ENCODE measurements around the gene UQCRC2.
A peak's percentile ranks its signal among the peaks of the same experiment; 100 is the strongest.
"Not testable (repeated sequence)": the region's sequence is repeated elsewhere in the genome, so short reads cannot be mapped to it uniquely, and the experiment has no call there.

UQCRC2 gene
- 122 to 173 (median 151) reads per million in 4 experiments for total RNA-seq

- DNase-seq = peak; percentile 81
Measured at GRCh38 chr16:21952793-21953540, at the start of gene UQCRC2. UQCRC2 (plus strand) TSS chr16:21953361; CDS start chr16:21953424, 63 bp downstream.

- DNase-seq = not testable (repeated sequence)
Measured at GRCh38 chr16:21932650-21933049, 20.5 kb upstream of the UQCRC2 start.

GRCh38 chr16:21933316-21933715 lies 19.8 kb upstream of the UQCRC2 start:
- DNase-seq = not testable (repeated sequence)

- not testable (repeated sequence) for DNase-seq
Measured at GRCh38 chr16:21933790-21934189, 19.4 kb upstream of the UQCRC2 start.

GRCh38 chr16:21936216-21936615 lies 16.9 kb upstream of the UQCRC2 start:
- not testable (repeated sequence) for DNase-seq

GRCh38 chr16:21937336-21937829 lies 15.8 kb upstream of the UQCRC2 start:
- no peak for DNase-seq

- DNase-seq = no peak
Measured at GRCh38 chr16:21940570-21940969, 12.6 kb upstream of the UQCRC2 start.

- DNase-seq = no peak
Measured at GRCh38 chr16:21943571-21943970, 9.6 kb upstream of the UQCRC2 start.

GRCh38 chr16:21946889-21947635 lies 6.1 kb upstream of the UQCRC2 start:
- no peak for DNase-seq

GRCh38 chr16:21949713-21950260 lies 3.4 kb upstream of the UQCRC2 start:
- DNase-seq = no peak

GRCh38 chr16:21950782-21951521 lies 2.2 kb upstream of the UQCRC2 start:
- no peak for DNase-seq

GRCh38 chr16:21952040-21952792 lies 945 bp upstream of the UQCRC2 start:
- peak; percentile 65 for DNase-seq

- DNase-seq = no peak
Measured at GRCh38 chr16:21953541-21953902, 361 bp downstream of the UQCRC2 start.

- DNase-seq = no peak
Measured at GRCh38 chr16:21957714-21958346, 4.7 kb downstream of the UQCRC2 start.

GRCh38 chr16:21959050-21959449 lies 5.9 kb downstream of the UQCRC2 start:
- DNase-seq = no peak

GRCh38 chr16:21962475-21962874 lies 9.3 kb downstream of the UQCRC2 start:
- no peak for DNase-seq

- no peak for DNase-seq
Measured at GRCh38 chr16:21963887-21964286, 10.7 kb downstream of the UQCRC2 start.

- no peak for DNase-seq
Measured at GRCh38 chr16:21964353-21964752, 11.2 kb downstream of the UQCRC2 start.

- DNase-seq = no peak
Measured at GRCh38 chr16:21971856-21972255, 18.7 kb downstream of the UQCRC2 start.

GRCh38 chr16:21973945-21974344 lies 20.8 kb downstream of the UQCRC2 start:
- no peak for DNase-seq

GRCh38 chr16:21980032-21980431 lies 26.9 kb downstream of the UQCRC2 start:
- DNase-seq = no peak

GRCh38 chr16:21982108-21982507 lies 28.9 kb downstream of the UQCRC2 start:
- no peak for DNase-seq
